Measurements from ENCODE around the gene BUD31. TPM values are rescaled to one million over a fixed set of nuclear protein-coding genes. Genes with fewer than 3 reads are reported as not detected.
"Not testable (repeated sequence)": the region's sequence is repeated elsewhere in the genome, so short reads cannot be mapped to it uniquely, and the experiment has no call there.

BUD31 gene
- total RNA-seq, 2 experiments from 2014 or later: 147 to 153 TPM

DNA sequence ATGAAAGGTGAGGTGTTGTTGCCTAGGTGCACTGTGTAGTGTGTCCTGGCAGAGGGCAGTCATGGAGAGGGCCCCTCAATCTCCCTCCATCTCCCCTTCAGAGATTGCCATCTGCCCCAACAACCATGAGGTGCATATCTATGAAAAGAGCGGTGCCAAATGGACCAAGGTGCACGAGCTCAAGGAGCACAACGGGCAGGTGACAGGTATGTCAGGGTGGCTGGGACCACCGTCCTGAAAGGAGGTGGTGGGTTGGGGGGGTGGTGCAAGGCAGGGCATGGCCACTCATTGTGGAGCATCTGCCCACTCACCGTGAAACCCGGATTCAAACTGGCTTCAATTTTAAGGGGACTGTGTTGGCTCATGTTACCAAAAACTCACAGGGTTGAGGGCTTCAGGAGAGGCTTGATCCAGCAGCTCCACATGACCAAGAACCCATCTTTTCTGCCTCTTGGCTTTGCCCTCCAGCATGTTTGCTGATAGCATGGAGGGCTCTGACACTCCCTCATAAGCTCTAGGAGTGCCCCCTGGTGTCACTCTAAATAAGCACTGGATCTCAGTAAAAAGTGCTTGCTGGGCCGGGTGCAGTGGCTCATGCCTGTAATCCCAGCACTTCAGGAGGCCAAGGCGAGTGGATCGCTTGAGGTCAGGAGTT, 22.1 kb upstream of the BUD31 start:
- Mint-ChIP-seq H3K9me3 (no peaks in the 10 kb centered on the region), H3K4me1 (ENCODE audit: low read depth) (peaks cover 27% of the 10 kb centered on the region), H3K4me3 (peak overlapping the region; percentile 67), H3K27ac (peak overlapping the region; percentile 81), H3K27me3 (no peaks in the 10 kb centered on the region), H3K36me3 (ENCODE audit: low read depth) (peaks cover 60% of the 10 kb centered on the region)
- Histone ChIP-seq H3K4me1 (ENCODE audit: insufficient read depth, low read length) (peaks cover 47% of the 10 kb centered on the region), H3K36me3 (ENCODE audit: insufficient read depth, low read length) (peaks cover 77% of the 10 kb centered on the region), H3K4me3 (ENCODE audit: low read length) (no peak overlapping the region), H3K27ac (ENCODE audit: low read depth in 1 of 2, low read length in 2 of 2) (peak overlapping the region in 1 of 2 donors; percentile 31), H3K9me3 (ENCODE audit: control insufficient read depth in 1 of 2, insufficient read depth in 1 of 2, low read length in 2 of 2) (no peaks in the 10 kb centered on the region), H3K27me3 (ENCODE audit: control insufficient read depth in 1 of 2, insufficient read depth in 2 of 2, low read length in 2 of 2) (no peaks in the 10 kb centered on the region)
- ATAC-seq (ENCODE audit: poor library complexity) (peak; percentile 82), DNase-seq (peak in 7 of 14 experiments; percentile 16 to 76 (median 46))
- ChIA-PET POLR2A (interaction anchor here (1.0 to 2.7 kb wide), 4 partner anchors 10 to 21 kb away, joined by 3 to 9 read pairs (median 5); partner anchors contain the start of genes BUD31 and PDAP1), CTCF (interaction anchor here (0.5 to 1.7 kb wide), 7 partner anchors 9 to 173 kb away, joined by 3 to 13 read pairs (median 3); no protein-coding TSS in a partner anchor)
- intact Hi-C loops (cut with DNase I, micrococcal nuclease): loop anchor here (1.0 kb wide), 1 partner anchor 21 kb away; no protein-coding TSS in a partner anchor
- no peak for TF ChIP-seq CTCF (IDR thresholded peaks at IDR 0.05)

- H3K27me3 ChIP-seq (ENCODE audit: control insufficient read depth in 1 of 2, insufficient read depth in 2 of 2, low read length in 2 of 2); DNase-seq; H3K9me3 Mint-ChIP-seq; H3K4me3 ChIP-seq (ENCODE audit: low read length); ATAC-seq (ENCODE audit: poor library complexity); H3K9me3 ChIP-seq (ENCODE audit: control insufficient read depth in 1 of 2, insufficient read depth in 1 of 2, low read length in 2 of 2); H3K27ac ChIP-seq (ENCODE audit: low read depth in 1 of 2, low read length in 2 of 2); H3K27me3 Mint-ChIP-seq: not testable (repeated sequence)
- H3K4me1 Mint-ChIP-seq (ENCODE audit: low read depth): peaks cover 27% of the 10 kb centered on the region
- H3K4me1 ChIP-seq (ENCODE audit: insufficient read depth, low read length): peaks cover 48% of the 10 kb centered on the region
- CTCF ChIA-PET: interaction anchor here (0.5 to 1.7 kb wide), 8 partner anchors 10 to 173 kb away, joined by 3 to 13 read pairs (median 3); no protein-coding TSS in a partner anchor
- POLR2A ChIA-PET: interaction anchor here (1.0 to 2.7 kb wide), 4 partner anchors 11 to 21 kb away, joined by 3 to 9 read pairs (median 5); partner anchors contain the start of genes BUD31 and PDAP1
- H3K27ac Mint-ChIP-seq: peak overlapping the region; percentile 81
- intact Hi-C loops (cut with DNase I, micrococcal nuclease): loop anchor here (1.0 kb wide), 1 partner anchor 22 kb away; no protein-coding TSS in a partner anchor
- peak overlapping the region; percentile 67 for H3K4me3 Mint-ChIP-seq
- H3K36me3 ChIP-seq (ENCODE audit: insufficient read depth, low read length): peaks cover 80% of the 10 kb centered on the region
- peaks cover 65% of the 10 kb centered on the region for H3K36me3 Mint-ChIP-seq (ENCODE audit: low read depth)
These were observed 21.5 kb upstream of the BUD31 start for GRCh38 chr7:99387239-99387635.

GRCh38 chr7:99387912-99388311, 20.9 kb upstream of the BUD31 start:
- H3K4me1 ChIP-seq (ENCODE audit: insufficient read depth, low read length): peaks cover 50% of the 10 kb centered on the region
- no peaks in the 10 kb centered on the region for H3K27me3 Mint-ChIP-seq
- intact Hi-C loops (cut with DNase I, micrococcal nuclease): loop anchor here (1.0 kb wide), 1 partner anchor 23 kb away; no protein-coding TSS in a partner anchor
- no peak overlapping the region for H3K4me3 Mint-ChIP-seq
- H3K4me3 ChIP-seq (ENCODE audit: low read length): no peak overlapping the region
- POLR2A ChIA-PET: interaction anchor here (1.1 to 2.7 kb wide), 2 partner anchors 11 to 20 kb away, joined by 4 to 9 read pairs; partner anchors contain the start of genes BUD31 and PDAP1
- peaks cover 70% of the 10 kb centered on the region for H3K36me3 Mint-ChIP-seq (ENCODE audit: low read depth)
- ATAC-seq (ENCODE audit: poor library complexity) (no peak), DNase-seq (no peak)
- H3K27me3 ChIP-seq (ENCODE audit: control insufficient read depth in 1 of 2, insufficient read depth in 2 of 2, low read length in 2 of 2): no peaks in the 10 kb centered on the region
- peaks cover 32% of the 10 kb centered on the region for H3K4me1 Mint-ChIP-seq (ENCODE audit: low read depth)
- TF ChIP-seq CTCF (IDR thresholded peaks at IDR 0.05): no peak
- H3K27ac Mint-ChIP-seq: no peak overlapping the region
- CTCF ChIA-PET: interaction anchor here (0.7 kb wide), 1 partner anchor 76 kb away, joined by 3 read pairs; no protein-coding TSS in a partner anchor
- no peaks in the 10 kb centered on the region for H3K9me3 ChIP-seq (ENCODE audit: control insufficient read depth in 1 of 2, insufficient read depth in 1 of 2, low read length in 2 of 2)
- peaks cover 87% of the 10 kb centered on the region for H3K36me3 ChIP-seq (ENCODE audit: insufficient read depth, low read length)
- no peaks in the 10 kb centered on the region for H3K9me3 Mint-ChIP-seq
- no peak overlapping the region for H3K27ac ChIP-seq (ENCODE audit: low read depth in 1 of 2, low read length in 2 of 2)

Measured in CD4-positive, alpha-beta T cell (primary cell).